ENCODE results near the gene HS2ST1. TPM values are rescaled to one million over a fixed set of nuclear protein-coding genes. Genes with fewer than 3 reads are reported as not detected.

HS2ST1 gene
- total RNA-seq, 1 donor from 2014 or later: 11.5 TPM

DNA sequence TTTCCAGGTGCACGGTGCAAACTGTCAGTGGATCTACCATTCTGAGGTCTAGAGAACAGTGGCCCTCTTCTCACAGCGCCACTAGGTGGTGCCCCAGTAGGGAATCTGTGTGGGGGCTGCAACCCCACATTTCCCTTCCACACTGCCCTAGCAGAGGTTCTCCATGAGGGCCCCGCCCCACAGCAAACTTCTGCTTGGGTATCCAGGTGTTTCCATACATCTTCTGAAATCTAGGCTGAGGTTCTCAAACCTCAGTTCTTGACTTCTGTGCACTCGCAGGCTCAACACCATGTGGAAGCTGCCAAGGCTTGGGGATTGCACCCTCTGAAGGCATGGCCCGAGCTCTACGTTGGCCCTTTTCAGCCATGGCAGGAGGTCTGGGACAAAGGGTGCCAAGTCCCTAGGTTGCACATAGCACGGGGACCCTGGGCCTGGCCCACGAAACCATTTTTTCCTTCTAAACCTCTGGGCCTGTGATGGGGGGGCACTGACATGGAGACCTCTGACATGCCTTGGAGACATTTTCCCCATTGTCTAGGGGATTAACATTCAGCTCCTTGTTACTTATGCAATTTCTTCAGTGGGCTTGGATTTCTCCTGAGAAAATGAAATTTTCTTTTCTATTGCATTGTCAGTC lies 10.0 kb downstream of the HS2ST1 start:
- Histone ChIP-seq H3K9me3 (no peaks in the 10 kb centered on the region), H3K27me3 (no peaks in the 10 kb centered on the region), H3K36me3 (no peaks in the 10 kb centered on the region), H3K27ac (no peak overlapping the region), H3K4me3 (no peak overlapping the region), H3K4me1 (no peaks in the 10 kb centered on the region)
- intact Hi-C loops (cut with DNase I): no loop called here
- TF ChIP-seq, protein P1, sequence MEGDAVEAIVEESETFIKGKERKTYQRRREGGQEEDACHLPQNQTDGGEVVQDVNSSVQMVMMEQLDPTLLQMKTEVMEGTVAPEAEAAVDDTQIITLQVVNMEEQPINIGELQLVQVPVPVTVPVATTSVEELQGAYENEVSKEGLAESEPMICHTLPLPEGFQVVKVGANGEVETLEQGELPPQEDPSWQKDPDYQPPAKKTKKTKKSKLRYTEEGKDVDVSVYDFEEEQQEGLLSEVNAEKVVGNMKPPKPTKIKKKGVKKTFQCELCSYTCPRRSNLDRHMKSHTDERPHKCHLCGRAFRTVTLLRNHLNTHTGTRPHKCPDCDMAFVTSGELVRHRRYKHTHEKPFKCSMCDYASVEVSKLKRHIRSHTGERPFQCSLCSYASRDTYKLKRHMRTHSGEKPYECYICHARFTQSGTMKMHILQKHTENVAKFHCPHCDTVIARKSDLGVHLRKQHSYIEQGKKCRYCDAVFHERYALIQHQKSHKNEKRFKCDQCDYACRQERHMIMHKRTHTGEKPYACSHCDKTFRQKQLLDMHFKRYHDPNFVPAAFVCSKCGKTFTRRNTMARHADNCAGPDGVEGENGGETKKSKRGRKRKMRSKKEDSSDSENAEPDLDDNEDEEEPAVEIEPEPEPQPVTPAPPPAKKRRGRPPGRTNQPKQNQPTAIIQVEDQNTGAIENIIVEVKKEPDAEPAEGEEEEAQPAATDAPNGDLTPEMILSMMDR (IDR thresholded peaks at IDR 0.05): no peak
- TF ChIP-seq POLR2AphosphoS5 (IDR thresholded peaks at IDR 0.05; ENCODE audit: insufficient read depth in 1 of 2, low read depth in 1 of 2): no peak
- no peak for TF ChIP-seq POLR2A (IDR thresholded peaks at IDR 0.05)
- DNase-seq (ENCODE audit: extremely low spot score in 2 of 2): no peak

DNA sequence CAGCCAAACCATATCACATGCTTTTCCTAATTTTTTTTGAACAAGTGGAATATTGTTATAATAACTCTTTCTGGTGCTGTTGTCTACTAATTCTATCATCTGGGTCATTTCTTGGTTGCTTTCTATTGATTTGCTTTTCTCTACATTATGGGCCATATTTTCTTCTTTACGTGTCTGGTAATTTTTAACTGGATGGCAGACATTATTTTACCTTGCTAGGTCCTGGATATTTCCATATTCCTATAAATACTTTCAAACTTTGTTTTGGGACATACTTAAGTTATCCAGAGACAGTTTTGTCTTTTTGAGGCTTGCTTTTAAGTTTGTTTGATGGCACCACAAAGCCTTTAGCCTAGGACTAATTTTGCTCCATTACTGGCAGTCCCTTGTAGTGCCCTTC lies 11.3 kb downstream of the HS2ST1 start:
- intact Hi-C loops (cut with DNase I): no loop called here

DNA sequence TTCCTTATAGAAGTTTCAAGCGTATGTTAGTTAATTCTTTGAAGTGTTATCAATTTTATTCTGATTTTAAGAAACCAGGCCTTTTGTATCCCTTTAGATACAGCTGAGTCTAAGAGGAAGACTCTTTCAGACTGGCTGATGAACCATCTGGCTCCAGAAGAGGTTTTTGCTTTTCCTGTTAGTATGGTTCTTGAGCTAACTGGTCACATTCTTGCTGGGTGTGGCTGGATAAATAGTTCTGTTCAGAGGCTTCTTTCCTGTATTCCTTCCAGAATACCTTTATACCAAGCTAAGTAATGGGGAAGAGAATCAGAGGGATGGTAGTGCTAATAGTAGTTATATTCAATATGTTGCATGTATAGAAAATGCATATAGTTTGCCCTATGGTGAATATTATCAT lies 12.4 kb downstream of the HS2ST1 start:
- Histone ChIP-seq H3K27ac (no peak overlapping the region), H3K4me3 (no peak overlapping the region), H3K4me1 (no peaks in the 10 kb centered on the region), H3K36me3 (no peaks in the 10 kb centered on the region), H3K9me3 (no peaks in the 10 kb centered on the region), H3K27me3 (no peaks in the 10 kb centered on the region)
- no peak for DNase-seq (ENCODE audit: extremely low spot score in 2 of 2)
- TF ChIP-seq, protein P1 (IDR thresholded peaks at IDR 0.05): no peak
- TF ChIP-seq POLR2AphosphoS5 (IDR thresholded peaks at IDR 0.05; ENCODE audit: insufficient read depth in 1 of 2, low read depth in 1 of 2): no peak
- no peak for TF ChIP-seq POLR2A (IDR thresholded peaks at IDR 0.05)
- intact Hi-C loops (cut with DNase I): no loop called here

More for the DNA sequence above, 11.3 kb downstream of the HS2ST1 start:
- no peak for DNase-seq (ENCODE audit: extremely low spot score in 2 of 2)
- Histone ChIP-seq H3K4me3 (no peak overlapping the region), H3K9me3 (no peaks in the 10 kb centered on the region), H3K4me1 (no peaks in the 10 kb centered on the region), H3K27ac (no peak overlapping the region), H3K27me3 (no peaks in the 10 kb centered on the region), H3K36me3 (no peaks in the 10 kb centered on the region)
- TF ChIP-seq POLR2AphosphoS5 (IDR thresholded peaks at IDR 0.05; ENCODE audit: insufficient read depth in 1 of 2, low read depth in 1 of 2) (no peak), POLR2A (IDR thresholded peaks at IDR 0.05) (no peak)
- TF ChIP-seq, protein P1 (IDR thresholded peaks at IDR 0.05): no peak

DNA sequence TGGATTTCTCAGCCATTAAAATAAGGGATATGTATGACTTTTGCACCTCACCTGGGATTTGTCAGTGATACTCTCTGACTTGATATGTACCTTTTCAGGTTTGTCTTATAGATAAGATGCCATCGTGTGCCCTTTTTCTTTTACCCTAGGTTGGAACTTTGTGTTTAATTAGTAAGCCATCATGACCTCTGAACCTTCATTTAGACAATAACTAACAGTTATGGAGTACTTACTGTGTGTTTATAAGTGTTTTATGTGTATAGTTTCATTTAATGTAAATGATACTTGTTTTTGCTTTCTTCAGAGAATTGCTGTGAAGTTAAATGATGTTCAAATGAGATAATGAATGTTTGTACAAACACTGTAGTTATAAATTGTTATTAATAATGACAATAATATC lies 14.4 kb downstream of the HS2ST1 start:
- Histone ChIP-seq H3K4me3 (no peak overlapping the region), H3K27me3 (no peaks in the 10 kb centered on the region), H3K27ac (no peak overlapping the region), H3K4me1 (no peaks in the 10 kb centered on the region), H3K36me3 (no peaks in the 10 kb centered on the region), H3K9me3 (no peaks in the 10 kb centered on the region)
- TF ChIP-seq, protein P1 (IDR thresholded peaks at IDR 0.05): no peak
- TF ChIP-seq POLR2AphosphoS5 (IDR thresholded peaks at IDR 0.05; ENCODE audit: insufficient read depth in 1 of 2, low read depth in 1 of 2) (no peak), POLR2A (IDR thresholded peaks at IDR 0.05) (no peak)
- intact Hi-C loops (cut with DNase I): no loop called here
- DNase-seq (ENCODE audit: extremely low spot score in 2 of 2): no peak

DNA sequence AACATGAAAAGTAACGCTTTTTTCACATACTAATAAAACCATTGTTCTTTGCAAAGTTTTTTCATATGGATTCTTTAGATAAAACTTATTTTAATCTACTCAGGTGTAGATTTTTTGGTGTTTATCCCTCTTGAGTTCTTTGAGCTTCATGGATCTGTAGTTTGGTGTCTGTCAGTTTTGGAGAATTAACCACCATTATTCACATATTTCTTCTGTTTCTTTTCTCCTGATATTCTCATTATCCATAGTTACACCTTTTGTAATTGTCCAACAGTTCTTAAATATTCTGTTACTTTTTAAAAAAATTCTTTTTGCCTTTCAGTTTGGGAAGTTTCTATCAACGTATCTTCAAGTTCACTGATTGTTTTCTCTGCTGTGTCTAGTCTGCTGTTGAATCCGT lies 18.6 kb downstream of the HS2ST1 start:
- intact Hi-C loops (cut with DNase I): no loop called here
- no peak overlapping the region for H3K27ac ChIP-seq

More for the DNA sequence above, 18.6 kb downstream of the HS2ST1 start:
- no peaks in the 10 kb centered on the region for H3K27me3 ChIP-seq
- no peaks in the 10 kb centered on the region for H3K36me3 ChIP-seq
- no peak for DNase-seq (ENCODE audit: extremely low spot score in 2 of 2)
- TF ChIP-seq POLR2A (IDR thresholded peaks at IDR 0.05) (no peak), POLR2AphosphoS5 (IDR thresholded peaks at IDR 0.05; ENCODE audit: insufficient read depth in 1 of 2, low read depth in 1 of 2) (no peak)
- TF ChIP-seq, protein P1 (IDR thresholded peaks at IDR 0.05): no peak
- no peak overlapping the region for H3K4me3 ChIP-seq
- no peaks in the 10 kb centered on the region for H3K9me3 ChIP-seq
- no peaks in the 10 kb centered on the region for H3K4me1 ChIP-seq

All from vagina (tissue), 2 donors.